HepG2 (cell line): ENCODE measurements around the gene MCAT. TPM values are rescaled to one million over a fixed set of nuclear protein-coding genes. Genes with fewer than 3 reads are reported as not detected.
A peak's percentile ranks its signal among the peaks of the same experiment; 100 is the strongest.

Experiments used
- ATAC-seq: fragments of 200-7000 bp; cut with Tn5 transposase; 3 replicates; pipeline ENCODE4 v1.9.1; 2020; ENCODE audit warnings: mild to moderate bottlenecking, moderate library complexity
- BruUV-seq: library from RNA; stranded (reverse); fragments of 400-500 nt; replicated peaks from 2 replicates; lab custom pipeline; 2021; lab: Mats Ljungman, UMichigan
- CTCF ChIA-PET: fragments of 300-600 bp; formaldehyde crosslinking; extraction: SDS; loops from one replicate; lab custom pipeline; 2021; ENCODE audit warnings: low total read pairs, inconsistent platforms, low intra/inter-chr PET ratio; lab: Yijun Ruan, JAX
- POLR2A ChIA-PET: fragments of 350-600 bp; sonication (Branson Sonifier 250); formaldehyde crosslinking; loops from one replicate; lab custom pipeline; 2020; ENCODE audit warnings: antibody characterized with exemption, inconsistent platforms; lab: Yijun Ruan, JAX
- DNase-seq: peaks from one replicate; pipeline ENCODE4 v3.0.0-alpha.2; 2015; ENCODE audit warnings: low spot score
- FAIRE-seq: peaks from 3 replicates; lab custom pipeline; 2011; peaks lifted over from hg19 to GRCh38; lab: Jason Lieb, UNC
- H2AFZ ChIP-seq: one replicate; pipeline ENCODE4 v1.6.1; 2011; ENCODE audit warnings: low read length, inconsistent platforms
- H3K27ac ChIP-seq: fragments of 300-600 bp; 3 replicates; pipeline ENCODE4 v1.8.0; 2011; ENCODE audit warnings: mixed run types, mild to moderate bottlenecking, mixed read lengths, low read length, inconsistent platforms; ENCODE audit not compliant: insufficient read depth; ENCODE audit errors: extremely low read length
- H3K27me3 ChIP-seq, 2 experiments: fragments of 200-600 bp in 1 of 2; 2 replicates in 1 of 2; 3 replicates in 1 of 2; pipeline versions ENCODE4 v1.6.0 to v1.8.0; 2011; ENCODE audit warnings: low read length in 2 of 2, mild to moderate bottlenecking in 2 of 2, moderate library complexity in 2 of 2, inconsistent platforms in 1 of 2; ENCODE audit not compliant: insufficient read depth in 2 of 2, control insufficient read depth in 1 of 2
- H3K36me3 ChIP-seq, 2 experiments: fragments of 200-600 bp in 1 of 2; replicated peaks in 1 of 2; 2 replicates in 1 of 2; 3 replicates in 1 of 2; pipeline versions ENCODE4 v1.5.1 to v1.8.0; 2011; ENCODE audit warnings: low read length in 2 of 2, inconsistent platforms in 1 of 2; ENCODE audit not compliant: insufficient read depth in 2 of 2, control insufficient read depth in 1 of 2
- H3K4me1 ChIP-seq: 2 replicates; pipeline ENCODE4 v1.5.1; 2012; ENCODE audit warnings: low read length, inconsistent platforms; ENCODE audit not compliant: insufficient read depth
- H3K4me2 ChIP-seq: 2 replicates; pipeline ENCODE4 v1.6.0; 2011; ENCODE audit warnings: low read depth, low read length, inconsistent platforms
- H3K4me3 ChIP-seq, 3 experiments: fragments of 200-600 bp in 1 of 3; sonication (generic), shearing (Covaris generic) in 1 of 3; replicated peaks in 1 of 3; 2 replicates each; pipeline ENCODE4 v1.5.1; 2011 to 2016; ENCODE audit warnings: low read length in 3 of 3, inconsistent platforms in 2 of 3, low read depth in 2 of 3, mild to moderate bottlenecking in 2 of 3, control low read depth in 1 of 3, mixed read lengths in 1 of 3; ENCODE audit not compliant: insufficient read depth in 1 of 3
- H3K79me2 ChIP-seq: one replicate; pipeline ENCODE4 v1.6.1; 2011; ENCODE audit warnings: low read length, inconsistent platforms; ENCODE audit not compliant: insufficient read depth
- H3K9ac ChIP-seq: 2 replicates; pipeline ENCODE4 v1.6.0; 2011; ENCODE audit warnings: mild to moderate bottlenecking, low read depth, low read length, inconsistent platforms; ENCODE audit not compliant: insufficient read depth
- H3K9me3 ChIP-seq: 2 replicates; pipeline ENCODE4 v1.5.1; 2012; ENCODE audit warnings: mild to moderate bottlenecking, low read length
- H4K20me1 ChIP-seq: 2 replicates; pipeline ENCODE4 v1.6.0; 2011; ENCODE audit warnings: inconsistent platforms, mild to moderate bottlenecking, low read length, moderate library complexity; ENCODE audit not compliant: insufficient read depth
- FOSL2 ChIP-seq: sonication (generic); formaldehyde crosslinking; IDR thresholded peaks from 2 replicates; pipeline ENCODE4 v1.4.0; 2020; ENCODE audit warnings: missing genetic modification reagents
- GLI4 ChIP-seq: sonication (generic); formaldehyde crosslinking; IDR thresholded peaks from 2 replicates; pipeline ENCODE4 v1.5.1; 2020; ENCODE audit warnings: missing genetic modification reagents, mild to moderate bottlenecking, moderate library complexity, borderline replicate concordance
- JUND ChIP-seq: sonication (generic); formaldehyde crosslinking; IDR thresholded peaks from 2 replicates; pipeline ENCODE4 v1.8.0; 2022; ENCODE audit warnings: mild to moderate bottlenecking, missing genetic modification reagents
- MYNN ChIP-seq: sonication (generic); formaldehyde crosslinking; IDR thresholded peaks from 2 replicates; pipeline ENCODE4 v1.4.0; 2020; ENCODE audit warnings: mild to moderate bottlenecking, low read depth, missing genetic modification reagents
- SAP130 ChIP-seq: IDR thresholded peaks from 2 replicates; pipeline ENCODE4 v1.6.1; 2016; ENCODE audit warnings: low read depth
- SOX5 ChIP-seq: IDR thresholded peaks from 2 replicates; pipeline ENCODE4 v1.6.1; 2016; ENCODE audit warnings: borderline replicate concordance
- ZNF318 ChIP-seq: sonication (generic); formaldehyde crosslinking; IDR thresholded peaks from 2 replicates; pipeline ENCODE4 v1.4.0; 2020; ENCODE audit warnings: mild to moderate bottlenecking, missing genetic modification reagents
- ZNF333 ChIP-seq: sonication (generic); formaldehyde crosslinking; IDR thresholded peaks from 2 replicates; pipeline ENCODE4 v1.4.0; 2020; ENCODE audit warnings: mild to moderate bottlenecking, missing genetic modification reagents, borderline replicate concordance
- ZNF788 ChIP-seq: sonication (generic); formaldehyde crosslinking; IDR thresholded peaks from 2 replicates; pipeline ENCODE4 v1.5.0; 2020; ENCODE audit warnings: mild to moderate bottlenecking, missing genetic modification reagents, borderline replicate concordance
- ZNF878 ChIP-seq: sonication (generic); formaldehyde crosslinking; IDR thresholded peaks from 2 replicates; pipeline ENCODE4 v1.8.1; 2023; ENCODE audit warnings: mild to moderate bottlenecking, missing genetic modification reagents, moderate library complexity
- WGBS: methylation state at CpG from one replicate; pipeline ENCODE4 v1.1.6; 2017; ENCODE audit warnings: low lambda C conversion rate; 5-methylcytosine and 5-hydroxymethylcytosine counted together
- in situ Hi-C: cut with HindIII; loops from 2 replicates; pipeline ENCODE4 v1.10.0; 2017; ENCODE audit warnings: low pct_unique_long_range_greater_than_20kb; ENCODE audit not compliant: extremely low pct_ligation_motif_present
- intact Hi-C: fragments of 100-400 bp; cut with micrococcal nuclease; formaldehyde crosslinking; loops from one replicate; pipeline ENCODE4 v1.10.0; 2022; ENCODE audit not compliant: unreplicated experiment
- polyA plus RNA-seq, 8 experiments: library from polyadenylated mRNA; depleted of rRNA in 3 of 8; stranded (reverse) in 7 of 8; unstranded in 1 of 8; fragments of >200 nt; fragmentation: Illumina TruSeq in 4 of 8; extraction: Trizol in 4 of 8; gene quantifications; 2 replicates each; pipeline versions ENCODE4 v1.2.1 to v1.2.3, GENCODE V29; 2011 to 2016; ENCODE audit warnings: low read depth in 4 of 8, missing spikeins in 1 of 8, mixed read lengths in 1 of 8; ENCODE audit not compliant: insufficient read depth in 1 of 8
- total RNA-seq, 5 experiments: library from RNA; depleted of rRNA; stranded (reverse); fragments of >200 nt; fragmentation: Illumina TruSeq; extraction: Trizol; gene quantifications; 2 replicates each; pipeline ENCODE4 v1.2.3, GENCODE V29; 2016; ENCODE audit warnings: low read depth in 1 of 5
- TF ChIP-seq, protein P1 (sequence below): sonication (generic); formaldehyde crosslinking; IDR thresholded peaks from 2 replicates; pipeline ENCODE4 v1.4.0; 2020; ENCODE audit warnings: mild to moderate bottlenecking, missing genetic modification reagents
- TF ChIP-seq, protein P2 (sequence below): sonication (generic); formaldehyde crosslinking; IDR thresholded peaks from 2 replicates; pipeline ENCODE4 v1.4.0; 2020; ENCODE audit warnings: missing genetic modification reagents

The MCAT gene
- total and polyA plus RNA-seq, 2 of the 13 experiments (the other 11 are each of a cell fraction or from before 2014, with no cell fraction given), result 9.3 to 16.7 TPM

DNA sequence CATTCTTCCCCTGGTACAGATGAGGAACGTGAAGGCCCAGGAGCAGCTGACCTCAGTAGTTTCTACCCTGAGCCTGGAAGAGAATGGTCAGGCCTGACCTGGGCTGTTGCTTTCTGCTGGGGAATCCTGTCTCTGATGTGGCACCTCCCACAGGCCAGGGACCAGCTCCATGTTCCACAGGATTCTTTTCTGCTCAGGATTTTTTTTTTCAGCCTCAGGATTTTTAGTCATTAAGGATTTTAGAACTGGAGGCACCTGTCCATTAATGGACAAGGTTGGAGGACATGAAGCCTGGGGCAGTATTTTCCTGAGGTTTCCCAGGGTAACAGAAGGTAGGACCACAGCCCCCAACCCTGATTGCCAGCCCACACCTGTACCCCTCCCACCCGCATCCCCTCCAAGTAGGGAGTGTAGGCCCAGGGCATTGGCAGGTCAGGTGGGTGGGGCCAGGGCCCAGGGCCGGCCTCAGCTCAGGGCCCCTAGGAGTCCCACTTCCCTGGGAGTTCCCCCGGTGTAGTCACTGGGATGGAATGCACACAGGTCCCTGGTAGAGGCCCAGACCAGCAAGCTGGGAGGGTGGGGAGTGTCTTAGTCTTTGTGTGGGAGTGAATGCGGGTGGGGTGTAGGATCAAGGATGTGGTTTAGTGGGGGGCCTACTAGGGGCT lies 16.6 kb downstream of the MCAT start:
- H3K9ac ChIP-seq, result peak overlapping the region; percentile 24; the same call in 1 of the 2 replicates
- POLR2A ChIA-PET, result interaction anchor here (0.6 to 2.0 kb wide), 8 partner anchors 16 to 474 kb away, joined by 3 to 13 read pairs (median 3); partner anchors contain the start of genes BIK, MCAT and TTLL12
- no peaks in the 10 kb centered on the region for H3K9me3 ChIP-seq
- H3K4me1 ChIP-seq, result peaks cover 31% of the 10 kb centered on the region
- intact Hi-C loops (loop anchor here (2.0 to 5.0 kb wide), 2 partner anchors 16 to 34 kb away; partner anchors contain the start of gene BIK), in situ Hi-C loops (no loop called here)
- FAIRE-seq (no peak), DNase-seq (peak; percentile 65), ATAC-seq (peak; percentile 79)
- H2AFZ ChIP-seq, result no peak overlapping the region
- H3K27ac ChIP-seq, result no peak overlapping the region
- peaks cover 0 to 2% of the 10 kb centered on the region in 2 experiments; a peak in 1 of 5 replicates for H3K36me3 ChIP-seq
- peak overlapping the region; percentile 88 for H3K4me2 ChIP-seq
- no peaks in the 10 kb centered on the region for H3K79me2 ChIP-seq
- WGBS, result 25% methylated on average over 3 of the region's 5 CpGs
- H3K27me3 ChIP-seq, result no peaks in the 10 kb centered on the region
- no TSS peak for BruUV-seq
- no peaks in the 10 kb centered on the region for H4K20me1 ChIP-seq
- peak overlapping the region in 1 of 3 experiments; percentile 57; a peak in 2 of 6 replicates for H3K4me3 ChIP-seq
- CTCF ChIA-PET, result no interaction called here
- TF ChIP-seq, protein P1, sequence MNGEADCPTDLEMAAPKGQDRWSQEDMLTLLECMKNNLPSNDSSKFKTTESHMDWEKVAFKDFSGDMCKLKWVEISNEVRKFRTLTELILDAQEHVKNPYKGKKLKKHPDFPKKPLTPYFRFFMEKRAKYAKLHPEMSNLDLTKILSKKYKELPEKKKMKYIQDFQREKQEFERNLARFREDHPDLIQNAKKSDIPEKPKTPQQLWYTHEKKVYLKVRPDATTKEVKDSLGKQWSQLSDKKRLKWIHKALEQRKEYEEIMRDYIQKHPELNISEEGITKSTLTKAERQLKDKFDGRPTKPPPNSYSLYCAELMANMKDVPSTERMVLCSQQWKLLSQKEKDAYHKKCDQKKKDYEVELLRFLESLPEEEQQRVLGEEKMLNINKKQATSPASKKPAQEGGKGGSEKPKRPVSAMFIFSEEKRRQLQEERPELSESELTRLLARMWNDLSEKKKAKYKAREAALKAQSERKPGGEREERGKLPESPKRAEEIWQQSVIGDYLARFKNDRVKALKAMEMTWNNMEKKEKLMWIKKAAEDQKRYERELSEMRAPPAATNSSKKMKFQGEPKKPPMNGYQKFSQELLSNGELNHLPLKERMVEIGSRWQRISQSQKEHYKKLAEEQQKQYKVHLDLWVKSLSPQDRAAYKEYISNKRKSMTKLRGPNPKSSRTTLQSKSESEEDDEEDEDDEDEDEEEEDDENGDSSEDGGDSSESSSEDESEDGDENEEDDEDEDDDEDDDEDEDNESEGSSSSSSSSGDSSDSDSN (CRISPR knock-in tag), result peak; percentile 8; the same call in 1 of the 2 replicates
- TF ChIP-seq GLI4 (no peak), FOSL2 (CRISPR knock-in tag) (peak; percentile 88), ZNF333 (CRISPR knock-in tag) (no peak), ZNF878 (CRISPR knock-in tag) (no peak), MYNN (no peak), ZNF788 (no peak), SAP130 (CRISPR knock-in tag) (peak; percentile 40; the same call in 1 of the 2 replicates), JUND (0 out of 2 replicates have a peak, but pooled peaks have one; percentile 35), SOX5 (peak; percentile 14; the same call in 1 of the 2 replicates), ZNF318 (no peak)
- TF ChIP-seq, protein P2, sequence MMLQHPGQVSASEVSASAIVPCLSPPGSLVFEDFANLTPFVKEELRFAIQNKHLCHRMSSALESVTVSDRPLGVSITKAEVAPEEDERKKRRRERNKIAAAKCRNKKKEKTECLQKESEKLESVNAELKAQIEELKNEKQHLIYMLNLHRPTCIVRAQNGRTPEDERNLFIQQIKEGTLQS (CRISPR knock-in tag), result peak; percentile 83
